DOHH2 (cell line): ENCODE data around the gene SLC4A2.
A peak's percentile ranks its signal among the peaks of the same experiment; 100 is the strongest.

Source experiments
- CTCF ChIP-seq: fragments of 200-600 bp; sonication (generic); IDR thresholded peaks from one replicate; pipeline ENCODE4 v1.5.1; 2014; ENCODE audit warnings: antibody characterized with exemption, mild to moderate bottlenecking, low read depth, low read length; ENCODE audit not compliant: poor library complexity, severe bottlenecking
- EZH2phosphoT487 ChIP-seq: fragments of 200-600 bp; sonication (generic); IDR thresholded peaks from 2 replicates; pipeline ENCODE4 v1.6.1; 2017; ENCODE audit warnings: borderline replicate concordance, mild to moderate bottlenecking, antibody characterized with exemption, low read length, moderate library complexity, mixed read lengths

GRCh38 chr7:151059367-151060112 is at the start of gene SLC4A2:
- TF ChIP-seq CTCF (peak; percentile 57), EZH2phosphoT487 (no peak)
